Measurements from ENCODE around the gene CRACR2B. TPM values are rescaled to one million over a fixed set of nuclear protein-coding genes. Genes with fewer than 3 reads are reported as not detected.

Gene CRACR2B
- 10 to 100 TPM in 1 of 4 donors, 1 to 10 TPM in 2, under 1 TPM in 1; 0.77 to 15.5 (median 2.5) TPM for total RNA-seq

DNA sequence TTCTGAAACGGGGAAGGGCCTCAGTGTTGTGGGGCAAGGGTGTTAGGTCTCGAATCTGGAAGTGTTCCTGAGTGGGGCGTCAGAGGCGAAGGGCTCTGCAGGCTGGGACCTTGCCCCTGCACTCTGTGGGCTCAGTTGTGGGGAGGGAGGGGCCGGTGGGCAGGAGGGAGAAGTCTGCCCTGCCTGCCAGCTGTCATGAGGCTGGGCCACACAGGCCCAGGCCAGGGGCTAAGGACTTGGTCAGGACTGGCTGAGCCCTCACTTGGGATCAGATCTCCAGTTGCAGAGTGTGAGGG, at the start of gene CRACR2B:
TSS of gene CRACR2B (plus strand) at position 23 of the 296 bp plus-strand sequence. CDS start 689 bp downstream, outside the sequence.
- intact Hi-C loops (cut with DNase I; ENCODE audit: low total_unique reads): no loop called here
- H3K9me3 ChIP-seq: no peaks in the 10 kb centered on the region
- peaks cover 0 to 48% of the 10 kb centered on the region in 2 donors for H3K4me1 ChIP-seq
- no peaks in the 10 kb centered on the region for H3K36me3 ChIP-seq
- no peak for DNase-seq
- peak within 1 kb of the TSS in 1 of 2 donors; percentile 11 for H3K4me3 ChIP-seq
- peak within 1 kb of the TSS; percentile 55 to 60 for H3K27ac ChIP-seq
- peaks cover 20 to 24% of the 10 kb centered on the region in 2 donors for H3K27me3 ChIP-seq
- no peak for TF ChIP-seq POLR2A (IDR thresholded peaks at IDR 0.05)
- TF ChIP-seq CTCF (IDR thresholded peaks at IDR 0.05): no peak

GRCh38 chr11:778976-779954, 48.5 kb upstream of the CRACR2B start:
- no peaks in the 10 kb centered on the region for H3K36me3 ChIP-seq
- no peak for DNase-seq
- no peak for TF ChIP-seq CTCF (IDR thresholded peaks at IDR 0.05)
- TF ChIP-seq POLR2A (IDR thresholded peaks at IDR 0.05): no peak
- H3K27me3 ChIP-seq: no peaks in the 10 kb centered on the region
- no peaks in the 10 kb centered on the region for H3K9me3 ChIP-seq
- no peak overlapping the region for H3K27ac ChIP-seq
- H3K4me1 ChIP-seq: peaks cover 0 to 26% of the 10 kb centered on the region in 2 donors
- intact Hi-C loops (cut with DNase I; ENCODE audit: low total_unique reads): no loop called here
- no peak overlapping the region for H3K4me3 ChIP-seq

- Histone ChIP-seq H3K4me1 (peaks cover 0 to 26% of the 10 kb centered on the region in 2 donors), H3K27me3 (no peaks in the 10 kb centered on the region), H3K27ac (no peak overlapping the region), H3K4me3 (no peak overlapping the region), H3K36me3 (no peaks in the 10 kb centered on the region), H3K9me3 (no peaks in the 10 kb centered on the region)
- DNase-seq: peak in 1 of 2 donors; percentile 15
- intact Hi-C loops (cut with DNase I; ENCODE audit: low total_unique reads): no loop called here
- no peak for TF ChIP-seq CTCF (IDR thresholded peaks at IDR 0.05)
- TF ChIP-seq POLR2A (IDR thresholded peaks at IDR 0.05): no peak
These were observed 47.7 kb upstream of the CRACR2B start for GRCh38 chr11:779955-780532.

GRCh38 chr11:782264-783174, 45.2 kb upstream of the CRACR2B start:
- H3K27ac ChIP-seq: peak overlapping the region in 1 of 2 donors; percentile 23

More at GRCh38 chr11:782264-783174, 45.2 kb upstream of the CRACR2B start:
- Histone ChIP-seq H3K36me3 (no peaks in the 10 kb centered on the region), H3K9me3 (no peaks in the 10 kb centered on the region), H3K4me1 (peaks cover 0 to 11% of the 10 kb centered on the region in 2 donors), H3K27me3 (no peaks in the 10 kb centered on the region), H3K4me3 (no peak overlapping the region)
- no peak for DNase-seq
- intact Hi-C loops (cut with DNase I; ENCODE audit: low total_unique reads): no loop called here
- no peak for TF ChIP-seq CTCF (IDR thresholded peaks at IDR 0.05)

All from uterus (tissue), 4 donors.